ENCODE data around the gene NUMB.

- TF ChIP-seq, protein P1, sequence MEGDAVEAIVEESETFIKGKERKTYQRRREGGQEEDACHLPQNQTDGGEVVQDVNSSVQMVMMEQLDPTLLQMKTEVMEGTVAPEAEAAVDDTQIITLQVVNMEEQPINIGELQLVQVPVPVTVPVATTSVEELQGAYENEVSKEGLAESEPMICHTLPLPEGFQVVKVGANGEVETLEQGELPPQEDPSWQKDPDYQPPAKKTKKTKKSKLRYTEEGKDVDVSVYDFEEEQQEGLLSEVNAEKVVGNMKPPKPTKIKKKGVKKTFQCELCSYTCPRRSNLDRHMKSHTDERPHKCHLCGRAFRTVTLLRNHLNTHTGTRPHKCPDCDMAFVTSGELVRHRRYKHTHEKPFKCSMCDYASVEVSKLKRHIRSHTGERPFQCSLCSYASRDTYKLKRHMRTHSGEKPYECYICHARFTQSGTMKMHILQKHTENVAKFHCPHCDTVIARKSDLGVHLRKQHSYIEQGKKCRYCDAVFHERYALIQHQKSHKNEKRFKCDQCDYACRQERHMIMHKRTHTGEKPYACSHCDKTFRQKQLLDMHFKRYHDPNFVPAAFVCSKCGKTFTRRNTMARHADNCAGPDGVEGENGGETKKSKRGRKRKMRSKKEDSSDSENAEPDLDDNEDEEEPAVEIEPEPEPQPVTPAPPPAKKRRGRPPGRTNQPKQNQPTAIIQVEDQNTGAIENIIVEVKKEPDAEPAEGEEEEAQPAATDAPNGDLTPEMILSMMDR (IDR thresholded peaks at IDR 0.05) = no peak
- TF ChIP-seq POLR2A (IDR thresholded peaks at IDR 0.05) = no peak
Measured at GRCh38 chr14:73325063-73325462, 133.3 kb downstream of the NUMB start.
